Stimulated activated naive CD4-positive, alpha-beta T cell (primary cell): ENCODE measurements around the gene TPT1.
"Not testable (repeated sequence)": the region's sequence is repeated elsewhere in the genome, so short reads cannot be mapped to it uniquely, and the experiment has no call there.

ENCODE experiments used
- DNase-seq, 6 experiments: peaks; one replicate each; lab custom pipeline; 2025; lab: John Stamatoyannopoulos, UW

Gene TPT1

GRCh38 chr13:45301263-45301662 is 39.7 kb downstream of the TPT1 start:
- no peak for DNase-seq

DNA sequence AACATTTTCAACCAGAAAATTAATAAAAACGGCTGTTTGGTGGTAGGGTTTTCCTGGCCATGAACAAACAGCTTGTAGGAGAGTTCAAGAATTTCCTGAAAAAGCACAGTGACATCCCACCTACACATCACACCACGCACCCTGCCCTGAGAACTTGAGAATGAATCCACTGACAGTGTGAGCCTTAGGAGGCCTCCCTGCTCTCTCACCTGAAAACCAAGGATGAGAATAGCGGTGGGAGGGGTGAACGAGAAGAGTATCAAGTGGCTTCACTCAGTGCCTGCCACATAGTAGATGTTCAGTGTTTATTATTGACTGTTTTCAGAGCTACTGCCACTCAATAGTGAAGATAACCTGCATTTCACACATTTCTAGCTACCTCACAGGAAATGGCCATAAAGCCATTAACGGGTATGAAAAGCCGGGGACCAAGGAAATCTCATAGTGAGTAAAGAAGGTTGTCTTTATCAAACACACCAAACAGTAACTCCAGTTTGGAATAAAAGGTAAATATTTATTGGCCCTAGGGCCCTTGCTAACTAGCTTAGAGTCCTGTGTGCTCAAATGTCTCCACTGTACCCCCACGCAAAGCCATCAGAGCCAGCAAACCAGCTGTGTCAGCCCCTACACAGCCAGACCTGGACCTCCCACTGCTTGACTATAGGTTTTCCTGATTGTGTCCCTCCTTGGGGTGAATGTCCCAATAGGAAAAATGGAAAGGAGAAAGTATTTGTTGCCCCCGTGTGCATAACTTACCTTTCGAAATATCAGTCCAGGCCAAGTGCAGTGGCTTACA is 40.6 kb downstream of the TPT1 start:
- DNase-seq: no peak

DNA sequence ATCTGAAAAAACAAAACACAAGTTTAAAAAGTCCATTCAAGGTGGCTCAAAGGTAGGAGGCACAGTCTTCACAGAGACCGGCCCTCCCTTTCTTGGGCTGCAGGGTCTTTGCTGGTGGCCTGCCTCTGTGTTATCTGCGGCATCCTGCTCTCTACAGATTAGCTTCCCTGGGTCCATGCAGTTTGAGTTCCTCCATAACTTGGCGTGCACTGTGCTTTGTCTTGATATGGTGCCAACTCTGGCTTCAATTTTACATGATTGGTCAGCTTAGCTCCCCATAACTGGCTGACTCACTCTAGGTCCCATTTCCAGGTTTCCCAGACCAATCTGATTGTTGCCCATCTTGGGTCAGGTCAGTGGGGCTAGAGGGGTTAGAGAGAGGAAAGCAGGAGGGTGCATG is 41.8 kb downstream of the TPT1 start:
- DNase-seq: no peak

DNA sequence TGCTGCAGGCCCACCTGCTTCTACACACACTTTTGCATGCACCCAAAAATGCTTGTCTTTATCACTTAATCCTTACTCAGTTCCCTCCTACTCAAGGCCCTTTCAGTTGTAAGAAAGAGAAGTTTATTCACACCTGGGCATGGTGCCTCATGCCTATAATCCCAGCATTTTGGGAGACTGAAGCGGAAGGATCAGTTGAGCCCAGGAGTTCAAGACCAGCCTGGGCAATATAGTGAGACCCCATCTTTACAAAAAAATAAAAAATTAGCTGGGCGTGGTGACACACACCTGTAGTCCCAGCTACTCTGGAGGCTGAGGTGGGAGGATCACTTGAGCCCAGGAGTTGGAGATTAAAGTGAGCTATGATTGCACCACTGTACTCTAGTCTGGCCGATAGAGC is 42.4 kb downstream of the TPT1 start:
- not testable (repeated sequence) for DNase-seq

GRCh38 chr13:45298206-45298505 is 42.8 kb downstream of the TPT1 start:
- DNase-seq: no peak

- DNase-seq: peak in 3 of 6 experiments; percentile 20 to 42 (median 39)
Measured at GRCh38 chr13:45297456-45298205, 43.4 kb downstream of the TPT1 start.

DNA sequence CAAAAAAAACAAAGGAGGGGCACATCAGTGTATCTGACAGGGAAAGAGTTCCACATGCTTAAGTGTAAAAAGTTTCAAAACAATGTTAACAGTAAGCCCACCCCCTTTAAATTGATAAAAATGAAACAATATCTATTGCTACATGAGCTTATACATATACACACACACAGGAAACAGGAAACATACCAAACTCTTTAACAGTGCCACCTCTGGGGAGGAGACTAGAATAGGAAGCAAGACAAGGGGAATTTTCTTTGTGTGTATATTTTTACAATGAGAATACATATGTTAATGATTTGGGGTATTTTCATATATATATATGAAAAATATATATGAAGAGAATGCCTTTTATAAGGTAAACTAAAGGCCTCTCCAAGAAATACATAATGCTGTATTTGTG is 44.7 kb downstream of the TPT1 start:
- DNase-seq: peak in 1 of 6 experiments; percentile 4

DNA sequence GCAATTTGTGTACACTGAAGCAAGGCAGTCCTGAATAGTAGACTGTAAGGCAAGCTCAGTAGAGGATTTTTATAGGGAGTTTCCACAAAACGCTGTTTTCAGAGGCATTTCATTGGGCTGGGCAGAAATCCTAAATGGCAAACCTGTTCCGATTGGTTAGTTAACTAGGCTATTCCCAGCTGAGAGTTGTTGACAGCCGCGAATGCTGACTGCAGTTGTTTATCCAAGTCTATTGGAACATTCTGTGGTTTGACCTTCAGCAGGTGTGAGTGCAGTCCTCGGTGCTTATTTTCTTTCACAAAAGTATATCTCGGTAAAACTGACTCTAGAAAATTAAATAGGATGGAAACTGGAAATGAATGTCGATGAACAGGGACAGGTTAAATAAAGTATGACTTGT is 45.4 kb downstream of the TPT1 start:
- DNase-seq: no peak

GRCh38 chr13:45292176-45292575 is 48.8 kb downstream of the TPT1 start:
- no peak for DNase-seq

GRCh38 chr13:45289936-45290563 is 50.9 kb downstream of the TPT1 start:
- DNase-seq: no peak
